HG03565 (cell line): Measurements from ENCODE around the gene UBE4A.
A peak's percentile ranks its signal among the peaks of the same experiment; 100 is the strongest.
"Not testable (repeated sequence)": the region's sequence is repeated elsewhere in the genome, so short reads cannot be mapped to it uniquely, and the experiment has no call there.

ENCODE experiments used
- ATAC-seq: cut with Tn5 transposase; IDR thresholded peaks from one replicate; pipeline ENCODE4 v1.9.1; 2021; ENCODE audit warnings: mild to moderate bottlenecking, moderate library complexity; ENCODE audit not compliant: unreplicated experiment

The UBE4A gene

GRCh38 chr11:118398791-118399559 lies 39.6 kb downstream of the UBE4A start:
- ATAC-seq = no peak

GRCh38 chr11:118401151-118401879 lies 41.9 kb downstream of the UBE4A start, which contains the start of gene ATP5MG:
ATP5MG (plus strand) TSS chr11:118401606; CDS start chr11:118401666, 60 bp downstream.
- ATAC-seq = peak; percentile 51

DNA sequence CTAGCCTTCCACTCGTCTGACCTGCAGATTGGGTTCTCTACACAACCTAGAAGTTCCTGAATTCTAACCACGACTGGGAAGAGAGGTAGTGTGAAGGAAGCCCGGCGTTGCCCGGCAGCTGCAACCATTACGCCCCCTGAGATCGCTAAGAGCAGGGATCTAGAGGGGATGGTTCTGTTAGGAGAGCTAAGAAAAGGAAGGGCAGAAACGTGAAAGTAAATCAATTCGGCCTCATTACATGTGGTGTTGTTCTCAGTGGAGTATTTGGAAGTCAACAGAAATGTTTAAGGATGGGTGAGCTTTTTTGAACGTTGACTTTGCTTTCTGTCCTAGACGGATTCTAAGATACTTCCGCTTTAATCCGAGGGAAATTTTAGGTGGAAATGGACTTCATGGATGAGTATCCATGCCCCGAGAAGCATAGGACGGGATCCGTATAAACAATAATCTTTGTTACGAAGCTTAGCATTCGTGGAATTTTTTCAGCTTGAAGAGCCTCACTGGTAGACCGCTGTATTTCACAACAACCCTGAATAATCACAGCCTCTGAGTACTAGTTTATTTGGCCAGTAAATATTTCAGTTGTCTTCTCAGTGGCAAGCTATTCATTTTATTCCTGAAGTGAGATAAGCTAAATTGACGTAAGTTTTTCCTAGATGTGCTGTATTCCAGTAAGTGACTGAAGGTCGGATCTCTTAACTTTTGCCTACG lies 42.6 kb downstream of the UBE4A start:
- ATAC-seq = peak; percentile 17

DNA sequence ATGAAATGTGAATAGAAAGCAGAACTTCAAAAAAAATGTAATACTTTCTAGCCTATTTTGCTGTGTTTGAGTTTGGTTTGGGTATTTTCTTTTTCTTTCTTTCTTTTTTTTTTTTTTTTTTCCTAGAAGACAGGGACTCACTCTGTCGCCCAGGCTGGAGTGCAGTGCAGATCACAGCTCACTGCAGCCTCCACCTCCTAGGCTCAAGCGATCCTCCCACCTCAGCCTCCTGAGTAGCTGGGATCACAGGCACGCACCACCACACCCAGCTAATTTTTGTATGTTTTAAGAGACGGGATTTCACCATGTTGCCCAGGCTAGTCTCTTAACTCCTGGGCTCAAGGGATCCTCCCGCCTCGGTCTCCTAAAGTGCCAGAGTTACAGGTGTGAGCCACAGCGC lies 43.2 kb downstream of the UBE4A start:
- not testable (repeated sequence) for ATAC-seq

- no peak for ATAC-seq
Measured at GRCh38 chr11:118406599-118407166, 47.3 kb downstream of the UBE4A start.

- ATAC-seq = no peak
Measured at GRCh38 chr11:118410055-118410745, 50.8 kb downstream of the UBE4A start.

- no peak for ATAC-seq
Measured at GRCh38 chr11:118411530-118411929, 52.1 kb downstream of the UBE4A start.

- ATAC-seq = no peak
Measured at GRCh38 chr11:118412921-118413320, 53.5 kb downstream of the UBE4A start.

GRCh38 chr11:118415062-118415738 lies 55.8 kb downstream of the UBE4A start:
- ATAC-seq = no peak

DNA sequence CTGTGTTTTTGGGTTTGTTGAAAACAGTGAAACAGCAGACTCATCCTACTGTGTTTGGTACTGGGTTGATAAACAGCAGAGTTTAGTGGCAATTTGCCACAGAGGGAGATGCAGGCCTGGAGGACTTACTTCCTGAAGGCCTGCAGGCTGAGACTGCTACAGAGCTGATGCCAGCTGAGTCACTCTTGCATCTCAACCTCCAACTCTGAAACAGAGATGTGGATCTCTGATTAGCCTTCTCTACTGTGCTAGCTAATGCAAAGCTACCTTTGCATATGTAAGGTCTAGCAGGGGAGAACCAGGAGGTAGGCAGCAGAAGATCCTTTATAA lies 56.3 kb downstream of the UBE4A start:
- no peak for ATAC-seq

- not testable (repeated sequence) for ATAC-seq
Measured at GRCh38 chr11:118416900-118417299, 57.5 kb downstream of the UBE4A start.

GRCh38 chr11:118417801-118418200 lies 58.4 kb downstream of the UBE4A start:
- no peak for ATAC-seq

GRCh38 chr11:118418766-118419165 lies 59.4 kb downstream of the UBE4A start:
- no peak for ATAC-seq

DNA sequence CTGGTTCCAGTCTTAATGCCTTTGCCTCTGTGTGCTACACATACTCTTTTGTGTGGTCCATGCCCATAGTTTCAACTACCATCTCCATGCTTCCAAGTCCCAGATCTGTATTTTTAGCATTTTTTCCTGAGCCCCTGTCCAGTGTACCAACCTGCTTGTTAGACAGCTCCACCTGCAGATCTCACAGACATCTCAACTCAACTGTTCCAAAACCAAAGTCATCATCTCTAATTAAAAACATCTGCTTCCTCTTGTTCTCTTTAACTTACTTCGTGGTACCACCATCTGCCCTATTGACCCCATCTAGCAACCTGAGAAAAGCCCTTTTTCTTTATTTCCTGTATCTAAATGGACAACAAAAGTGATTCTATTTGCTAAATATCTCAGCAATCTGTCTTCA lies 68.3 kb downstream of the UBE4A start:
- ATAC-seq = no peak

DNA sequence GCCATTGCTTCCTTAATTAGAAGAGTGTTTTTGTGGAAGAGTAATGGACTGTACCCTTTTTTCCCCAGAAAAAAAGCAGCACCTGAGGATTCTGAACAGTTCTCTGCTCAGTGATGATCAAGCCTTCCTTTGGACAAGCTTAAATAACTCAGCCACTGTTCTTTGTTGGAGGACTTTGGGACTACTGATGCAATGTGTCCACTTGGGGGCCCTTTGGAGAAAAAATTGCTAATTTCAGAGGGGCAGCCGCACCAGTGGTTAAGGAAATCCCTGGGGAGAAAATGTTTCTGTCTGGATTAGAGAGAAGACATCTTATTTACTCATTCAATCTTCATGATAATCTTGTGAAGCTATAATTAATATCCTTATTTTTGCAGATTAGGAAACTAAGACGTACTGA lies 71.6 kb downstream of the UBE4A start:
- no peak for ATAC-seq

GRCh38 chr11:118434123-118434552 lies 74.7 kb downstream of the UBE4A start:
- no peak for ATAC-seq

GRCh38 chr11:118434553-118435289 lies 75.3 kb downstream of the UBE4A start:
- no peak for ATAC-seq

- no peak for ATAC-seq
Measured at GRCh38 chr11:118435290-118435892, 76.0 kb downstream of the UBE4A start.
